Mesothelial cell of epicardium (in vitro differentiated cells): ENCODE data around the gene KIAA1755. TPM values are rescaled to one million over a fixed set of nuclear protein-coding genes. Genes with fewer than 3 reads are reported as not detected.

ENCODE experiments used
- DNase-seq, 2 experiments: peaks; one replicate each; pipeline ENCODE4 v3.0.0; 2021; ENCODE audit warnings: low spot score in 2 of 2; ENCODE audit not compliant: unreplicated experiment in 2 of 2
- H3K27ac Mint-ChIP-seq: 2 replicates; pipeline ENCODE4 v1.8.0; 2021; ENCODE audit warnings: mixed read lengths
- H3K27me3 Mint-ChIP-seq: 2 replicates; pipeline ENCODE4 v1.8.0; 2021; ENCODE audit warnings: low read depth, mixed read lengths
- H3K36me3 Mint-ChIP-seq: 2 replicates; pipeline ENCODE4 v1.8.0; 2021; ENCODE audit warnings: mixed read lengths
- H3K4me1 Mint-ChIP-seq: 2 replicates; pipeline ENCODE4 v1.8.0; 2021; ENCODE audit warnings: mixed read lengths
- H3K4me3 Mint-ChIP-seq: 2 replicates; pipeline ENCODE4 v1.8.0; 2021; ENCODE audit warnings: mild to moderate bottlenecking, moderate library complexity, mixed read lengths
- H3K9me3 Mint-ChIP-seq: 2 replicates; pipeline ENCODE4 v1.8.0; 2021; ENCODE audit warnings: mixed read lengths
- total RNA-seq: library from RNA; stranded (reverse); gene quantifications from 3 replicates; pipeline ENCODE4 v1.2.1, GENCODE V29; 2021
- TF ChIP-seq, protein P1 (sequence below): fragments of 200-600 bp; sonication (generic); IDR thresholded peaks from one replicate; pipeline ENCODE4 v1.5.0; 2021; ENCODE audit warnings: antibody characterized with exemption; ENCODE audit not compliant: unreplicated experiment

Gene KIAA1755
- total RNA-seq, 1 donor from 2014 or later: 4.4 TPM

DNA sequence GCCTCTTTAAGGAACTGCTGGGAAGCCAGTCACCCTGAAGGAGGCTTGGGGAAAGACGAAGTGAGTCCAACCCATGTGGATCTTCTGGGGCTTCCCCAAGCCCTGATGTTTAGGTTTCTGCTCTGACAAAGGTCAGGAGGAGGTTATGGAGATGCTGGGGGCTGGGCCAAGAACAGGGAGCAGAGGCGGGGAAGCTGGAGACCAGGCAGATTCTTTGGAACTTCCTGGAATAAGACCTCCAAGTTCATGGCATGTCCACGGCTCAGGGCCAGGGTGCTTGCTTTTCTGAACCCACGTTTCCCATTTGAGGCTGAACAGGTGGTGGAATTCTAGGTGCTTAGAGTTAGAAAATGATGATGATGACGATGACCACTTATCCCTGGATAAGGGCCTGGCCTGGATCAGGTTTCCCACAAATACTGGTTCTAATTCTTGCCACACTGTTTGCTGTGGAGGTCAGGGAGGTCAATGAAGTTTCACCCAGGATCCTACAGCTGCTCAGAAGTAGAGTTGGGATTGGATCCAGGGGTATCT lies 65.5 kb downstream of the KIAA1755 start:
- no peak for DNase-seq
- H3K27me3 Mint-ChIP-seq: no peaks in the 10 kb centered on the region
- H3K4me3 Mint-ChIP-seq: no peak overlapping the region
- peaks cover 2% of the 10 kb centered on the region for H3K36me3 Mint-ChIP-seq
- H3K27ac Mint-ChIP-seq: no peak overlapping the region
- TF ChIP-seq, protein P1, sequence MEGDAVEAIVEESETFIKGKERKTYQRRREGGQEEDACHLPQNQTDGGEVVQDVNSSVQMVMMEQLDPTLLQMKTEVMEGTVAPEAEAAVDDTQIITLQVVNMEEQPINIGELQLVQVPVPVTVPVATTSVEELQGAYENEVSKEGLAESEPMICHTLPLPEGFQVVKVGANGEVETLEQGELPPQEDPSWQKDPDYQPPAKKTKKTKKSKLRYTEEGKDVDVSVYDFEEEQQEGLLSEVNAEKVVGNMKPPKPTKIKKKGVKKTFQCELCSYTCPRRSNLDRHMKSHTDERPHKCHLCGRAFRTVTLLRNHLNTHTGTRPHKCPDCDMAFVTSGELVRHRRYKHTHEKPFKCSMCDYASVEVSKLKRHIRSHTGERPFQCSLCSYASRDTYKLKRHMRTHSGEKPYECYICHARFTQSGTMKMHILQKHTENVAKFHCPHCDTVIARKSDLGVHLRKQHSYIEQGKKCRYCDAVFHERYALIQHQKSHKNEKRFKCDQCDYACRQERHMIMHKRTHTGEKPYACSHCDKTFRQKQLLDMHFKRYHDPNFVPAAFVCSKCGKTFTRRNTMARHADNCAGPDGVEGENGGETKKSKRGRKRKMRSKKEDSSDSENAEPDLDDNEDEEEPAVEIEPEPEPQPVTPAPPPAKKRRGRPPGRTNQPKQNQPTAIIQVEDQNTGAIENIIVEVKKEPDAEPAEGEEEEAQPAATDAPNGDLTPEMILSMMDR: no peak
- no peaks in the 10 kb centered on the region for H3K4me1 Mint-ChIP-seq
- H3K9me3 Mint-ChIP-seq: peaks cover 6% of the 10 kb centered on the region

DNA sequence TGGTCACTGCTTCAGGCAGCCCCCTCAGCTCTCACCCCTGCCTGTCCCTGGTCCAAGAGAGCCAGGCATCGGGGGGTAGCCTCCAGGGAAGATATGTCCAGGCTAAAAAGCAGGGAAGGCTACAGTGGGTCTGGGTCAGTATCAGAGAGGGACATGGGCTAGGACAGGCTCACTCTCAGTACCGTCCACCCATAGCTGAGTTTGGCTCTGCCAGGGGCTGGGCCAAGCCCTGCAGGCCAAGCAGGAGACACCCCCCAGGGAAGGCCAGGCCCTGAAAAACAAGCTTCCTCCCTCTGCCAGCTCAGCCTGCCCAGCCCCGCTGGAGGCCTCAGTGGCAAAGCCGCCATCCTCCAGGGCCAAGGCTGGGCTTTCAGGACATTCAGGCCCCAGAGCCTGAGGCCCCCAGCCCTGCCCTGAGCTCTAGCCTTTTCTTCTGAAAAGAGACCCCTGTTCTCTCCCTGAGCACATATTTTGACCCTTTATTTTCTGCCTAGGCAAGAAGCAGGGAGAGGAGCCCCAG lies 66.9 kb downstream of the KIAA1755 start:
- H3K36me3 Mint-ChIP-seq: peaks cover 2% of the 10 kb centered on the region

DNA sequence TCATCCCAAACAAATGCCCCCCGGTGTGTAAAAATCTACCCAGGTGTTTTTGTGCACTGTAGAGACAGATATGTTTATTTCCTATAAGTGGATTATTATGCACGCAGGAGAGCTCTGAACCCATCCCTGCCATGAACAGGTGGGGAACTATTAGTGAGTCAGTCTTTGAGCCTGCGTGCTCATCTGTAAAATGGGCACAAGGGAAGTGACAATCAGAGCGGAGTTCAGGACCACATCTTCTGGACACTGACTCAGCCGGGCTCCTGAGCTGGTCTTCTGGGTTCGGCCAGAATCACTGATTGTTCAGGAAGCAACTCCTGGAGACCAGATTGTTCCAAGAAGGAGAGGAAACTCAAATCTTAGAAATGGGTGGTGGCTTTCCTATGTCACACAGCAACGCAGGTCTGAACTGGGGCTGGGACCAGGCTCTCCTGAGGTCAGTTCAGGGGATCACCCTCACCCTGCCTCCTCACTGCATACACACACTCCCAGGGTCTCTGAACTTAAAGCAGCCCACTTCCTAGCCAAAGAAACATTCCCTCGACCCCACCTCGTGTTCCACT lies 68.1 kb downstream of the KIAA1755 start:
- no peak overlapping the region for H3K4me3 Mint-ChIP-seq
- no peak for DNase-seq
- H3K27ac Mint-ChIP-seq: no peak overlapping the region
- H3K27me3 Mint-ChIP-seq: no peaks in the 10 kb centered on the region
- peaks cover 6% of the 10 kb centered on the region for H3K9me3 Mint-ChIP-seq
- H3K4me1 Mint-ChIP-seq: no peaks in the 10 kb centered on the region
- H3K36me3 Mint-ChIP-seq: peaks cover 2% of the 10 kb centered on the region
- TF ChIP-seq, protein P1: no peak

More for the DNA sequence above, 66.9 kb downstream of the KIAA1755 start:
- Mint-ChIP-seq H3K9me3 (peaks cover 6% of the 10 kb centered on the region), H3K4me3 (no peak overlapping the region), H3K27me3 (no peaks in the 10 kb centered on the region), H3K27ac (no peak overlapping the region), H3K4me1 (no peaks in the 10 kb centered on the region)
- TF ChIP-seq, protein P1: no peak
- no peak for DNase-seq

DNA sequence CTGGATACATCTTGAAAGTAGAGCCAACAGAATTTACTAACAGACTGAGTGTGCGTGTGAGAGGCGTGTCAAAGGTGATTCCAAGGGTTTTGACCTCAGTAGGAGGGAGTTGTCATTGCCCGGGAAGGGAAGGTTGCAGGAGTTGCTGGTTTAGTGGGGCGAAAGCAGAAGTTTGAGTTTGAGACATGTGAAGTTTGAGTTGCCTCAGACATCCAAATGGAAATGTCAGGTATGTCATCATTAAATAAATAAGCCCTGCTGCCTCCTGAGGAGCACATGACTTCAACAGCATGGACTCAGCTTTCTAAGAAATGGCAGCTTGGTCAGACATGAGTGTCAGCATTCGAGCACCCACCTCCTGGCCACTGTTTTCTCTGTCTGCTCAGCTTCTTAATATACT lies 68.9 kb downstream of the KIAA1755 start:
- H3K27ac Mint-ChIP-seq: no peak overlapping the region
- H3K4me1 Mint-ChIP-seq: no peaks in the 10 kb centered on the region
- H3K9me3 Mint-ChIP-seq: peaks cover 6% of the 10 kb centered on the region
- no peaks in the 10 kb centered on the region for H3K27me3 Mint-ChIP-seq
- no peak overlapping the region for H3K4me3 Mint-ChIP-seq
- TF ChIP-seq, protein P1: no peak
- H3K36me3 Mint-ChIP-seq: peaks cover 2% of the 10 kb centered on the region
- DNase-seq: no peak

DNA sequence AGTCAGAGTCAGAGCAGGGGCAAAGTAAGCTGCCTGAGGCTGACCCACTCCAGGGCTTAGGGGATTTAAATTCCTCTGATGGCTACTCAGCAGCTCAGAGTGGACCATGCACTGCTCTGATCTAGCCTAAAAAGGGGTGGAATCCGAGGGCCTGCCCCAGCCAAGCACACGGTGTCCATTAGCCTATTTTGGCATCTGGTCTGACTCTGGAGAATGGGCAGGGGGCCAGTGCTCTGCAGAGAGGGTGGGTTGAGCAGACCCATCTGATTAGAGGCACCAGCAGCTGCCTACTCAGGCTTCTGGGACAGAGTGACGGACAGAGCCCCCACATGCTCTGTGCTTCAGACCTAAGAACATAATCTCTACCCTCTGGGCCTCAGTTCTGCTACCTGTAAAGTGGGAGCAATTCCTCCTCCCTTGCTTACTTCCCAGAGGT lies 69.6 kb downstream of the KIAA1755 start:
- Mint-ChIP-seq H3K4me1 (no peaks in the 10 kb centered on the region), H3K4me3 (no peak overlapping the region), H3K27me3 (no peaks in the 10 kb centered on the region), H3K36me3 (peaks cover 2% of the 10 kb centered on the region), H3K9me3 (peaks cover 6% of the 10 kb centered on the region), H3K27ac (no peak overlapping the region)
- TF ChIP-seq, protein P1: no peak
- no peak for DNase-seq
